ENCODE results near the gene STMN3.
"Not testable (repeated sequence)": the region's sequence is repeated elsewhere in the genome, so short reads cannot be mapped to it uniquely, and the experiment has no call there.

The STMN3 gene

DNA sequence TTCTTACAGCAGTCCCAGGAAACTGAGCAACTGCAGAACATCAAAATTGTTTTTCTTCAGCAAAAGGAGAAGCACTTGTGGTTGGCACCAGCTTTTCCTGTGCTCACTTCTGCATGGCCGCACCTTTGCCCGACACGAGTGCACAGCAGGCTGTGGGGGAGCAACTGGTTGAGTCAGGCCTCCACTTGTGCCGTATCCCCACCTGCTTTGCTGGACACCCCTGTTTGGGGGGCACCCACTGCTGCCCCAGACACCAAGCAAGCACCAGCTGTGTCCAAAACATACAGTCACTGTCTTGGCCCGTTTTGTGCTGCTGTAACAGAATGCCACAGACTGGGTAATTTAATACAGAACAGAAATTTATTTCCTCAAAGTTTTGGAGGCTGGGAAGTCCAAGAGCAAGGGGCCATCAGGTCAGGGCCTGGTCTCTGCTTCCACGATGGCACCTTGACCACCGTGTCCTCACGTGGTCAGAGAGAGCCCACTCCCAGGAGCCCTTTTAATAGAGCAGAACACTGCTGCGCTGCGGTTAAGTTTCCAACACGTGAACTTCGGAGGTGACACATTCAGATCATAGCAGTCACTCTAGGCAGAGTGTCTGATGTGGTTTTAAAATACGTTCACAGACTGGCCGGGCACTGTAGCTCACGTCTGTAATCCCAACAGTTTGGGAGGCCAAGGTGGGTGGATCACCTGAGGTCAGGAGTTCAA, 17.6 kb downstream of the STMN3 start:
- no peak for DNase-seq (ENCODE audit: low read depth)

GRCh38 chr20:63633732-63634131, 19.5 kb downstream of the STMN3 start:
- DNase-seq (ENCODE audit: low read depth) = no peak

DNA sequence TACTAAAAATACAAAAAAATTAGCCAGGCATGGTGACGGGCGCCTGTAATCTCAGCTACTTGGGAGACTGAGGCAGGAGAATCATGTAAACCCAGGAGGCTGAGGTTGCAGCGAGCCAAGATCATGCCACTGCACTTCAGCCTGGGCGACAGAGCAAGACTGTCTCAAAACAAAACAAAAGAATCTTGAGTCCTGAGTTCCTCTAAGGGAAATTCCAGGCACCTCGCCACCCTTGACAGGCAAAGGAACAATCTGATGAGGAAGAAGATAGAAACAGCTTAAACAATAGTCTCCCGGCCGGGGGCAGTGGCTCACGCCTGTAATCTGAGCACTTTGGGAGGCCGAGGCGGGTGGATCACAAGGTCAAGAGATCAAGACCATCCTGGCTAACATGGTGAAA, 21.8 kb downstream of the STMN3 start:
- DNase-seq (ENCODE audit: low read depth) = not testable (repeated sequence)

- DNase-seq (ENCODE audit: low read depth) = not testable (repeated sequence)
These were observed 22.3 kb downstream of the STMN3 start for GRCh38 chr20:63630956-63631355.

GRCh38 chr20:63628246-63628975, 24.8 kb downstream of the STMN3 start:
- DNase-seq (ENCODE audit: low read depth) = peak; percentile 48

- DNase-seq (ENCODE audit: low read depth) = no peak
These were observed 25.4 kb downstream of the STMN3 start for GRCh38 chr20:63627751-63628245.

DNA sequence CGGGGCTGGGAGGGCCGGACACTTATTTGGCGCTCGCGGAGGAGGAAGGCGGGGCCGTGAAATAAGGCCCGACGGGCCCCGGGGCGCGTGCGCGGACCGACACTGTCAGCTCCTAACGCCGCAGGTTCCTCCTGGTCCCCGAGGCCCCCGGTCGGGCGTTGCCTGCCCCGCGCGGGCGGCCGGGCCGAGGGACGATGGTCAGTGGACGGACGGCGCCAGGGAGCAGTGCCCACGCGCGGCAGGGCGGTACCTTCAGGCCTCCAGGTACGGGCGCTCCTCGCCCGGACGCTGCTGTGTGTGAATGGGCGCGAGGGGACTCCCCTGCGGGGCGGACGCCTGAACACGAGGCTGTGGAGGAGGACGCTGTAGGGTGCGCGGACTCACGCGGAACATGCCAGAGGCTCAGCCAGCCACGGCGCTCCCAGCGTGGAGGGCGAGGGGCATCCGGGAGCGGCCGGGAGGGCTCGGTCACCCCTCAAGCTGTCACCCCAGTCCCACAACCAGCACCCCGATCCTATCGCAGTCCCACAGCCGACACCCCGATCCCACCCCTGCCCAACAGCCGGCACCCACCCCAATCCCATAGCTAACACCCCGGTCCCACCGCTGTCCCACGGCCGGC, 26.0 kb downstream of the STMN3 start:
- peak; percentile 81 for DNase-seq (ENCODE audit: low read depth)

GRCh38 chr20:63626424-63627128, 26.6 kb downstream of the STMN3 start, which contains the start of gene GMEB2:
Gene GMEB2, minus strand, starts transcription at chr20:63627101. Its CDS starts 7,704 bp downstream, at chr20:63619397.
- no peak for DNase-seq (ENCODE audit: low read depth)

DNA sequence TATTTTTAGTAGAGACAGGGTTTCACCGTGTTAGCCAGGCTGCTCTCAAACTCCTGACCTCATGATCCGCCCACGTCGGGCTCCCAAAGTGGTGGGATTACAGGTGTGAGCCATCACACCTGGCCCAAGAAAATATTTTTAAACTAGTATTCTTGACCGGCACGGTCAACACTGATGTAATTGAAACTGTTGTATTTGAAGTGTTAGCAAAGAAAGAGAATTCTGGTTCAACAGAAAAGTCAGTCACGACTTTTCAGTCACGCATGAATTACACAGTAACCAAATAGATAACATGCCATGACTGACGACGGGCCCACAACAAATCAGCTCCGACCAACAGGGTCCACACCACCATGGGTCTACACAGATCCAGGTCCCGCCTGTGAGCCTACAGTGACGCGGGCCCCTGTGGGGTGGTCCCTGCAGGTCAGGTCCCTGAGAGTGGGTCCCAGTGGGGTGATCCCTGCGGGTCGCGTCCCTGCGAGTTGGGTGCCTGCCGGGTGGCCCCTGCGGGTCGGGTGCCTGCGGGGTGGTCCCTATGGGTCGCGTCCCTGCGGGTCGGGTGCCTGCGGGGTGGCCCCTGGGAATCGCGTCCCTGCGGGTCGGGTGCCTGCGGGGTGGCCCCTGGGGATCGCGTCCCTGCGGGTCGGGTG, 27.3 kb downstream of the STMN3 start:
- DNase-seq (ENCODE audit: low read depth) = no peak

DNA sequence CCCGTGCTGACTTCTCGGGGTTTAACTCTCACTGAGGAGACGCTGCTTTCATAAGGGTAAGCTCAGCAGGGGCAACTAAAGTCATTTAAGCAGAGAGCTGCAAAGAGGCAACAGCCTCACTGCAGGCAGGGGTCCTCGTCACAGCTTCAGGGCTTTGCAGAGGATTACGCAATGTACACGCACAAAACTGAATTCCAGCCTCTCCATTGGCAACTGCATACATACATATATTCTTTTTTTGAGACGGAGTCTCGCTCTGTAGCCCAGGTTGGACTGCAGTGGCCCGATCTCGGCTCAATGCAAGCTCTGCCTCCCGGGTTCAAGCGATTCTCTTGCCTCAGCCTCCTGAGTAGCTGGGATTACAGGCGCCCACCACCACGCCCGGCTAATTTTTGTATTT, 28.7 kb downstream of the STMN3 start:
- no peak for DNase-seq (ENCODE audit: low read depth)

DNA sequence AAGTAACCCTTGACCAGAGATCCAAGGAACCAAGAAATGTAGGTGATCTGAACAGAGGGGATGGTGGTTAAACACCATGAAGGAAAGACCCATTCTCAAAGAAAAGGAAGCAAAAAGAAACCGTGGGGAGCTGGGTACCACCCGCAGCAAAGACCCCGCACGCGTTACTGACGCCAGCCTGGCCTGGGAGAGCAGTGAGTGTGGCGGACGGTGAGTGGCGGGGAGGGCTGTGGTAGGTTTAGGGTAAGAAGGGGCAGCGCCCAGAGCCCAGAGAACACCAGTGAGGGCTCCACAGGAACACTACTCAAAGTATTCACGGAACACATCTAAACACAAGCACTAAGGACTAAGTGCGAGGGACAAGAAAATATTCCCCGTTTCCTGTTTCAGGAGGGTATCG, 30.5 kb downstream of the STMN3 start:
- DNase-seq (ENCODE audit: low read depth) = no peak

- DNase-seq (ENCODE audit: low read depth) = no peak
These were observed 31.1 kb downstream of the STMN3 start for GRCh38 chr20:63622096-63622495.

DNA sequence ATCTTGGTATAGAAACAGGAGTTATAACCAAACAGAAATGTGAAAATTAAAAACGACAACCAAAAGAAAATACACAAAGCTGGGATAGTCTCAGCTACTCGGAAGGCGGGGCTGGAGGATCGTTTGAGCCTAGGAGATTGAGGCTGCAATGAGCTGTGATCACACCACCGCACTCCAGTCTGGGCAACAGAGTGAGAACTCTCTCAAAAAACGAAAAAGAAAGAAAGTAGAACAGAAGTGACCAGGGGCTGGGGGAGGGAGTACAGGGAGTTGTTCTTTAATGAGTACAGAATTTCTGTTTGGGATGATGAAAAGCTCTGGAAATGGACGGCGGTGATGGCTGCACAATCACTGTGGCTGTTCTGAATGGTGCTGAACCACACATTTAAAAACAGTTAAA, 32.2 kb downstream of the STMN3 start:
- no peak for DNase-seq (ENCODE audit: low read depth)

GRCh38 chr20:63619505-63619904, 33.7 kb downstream of the STMN3 start:
- DNase-seq (ENCODE audit: low read depth) = no peak

DNA sequence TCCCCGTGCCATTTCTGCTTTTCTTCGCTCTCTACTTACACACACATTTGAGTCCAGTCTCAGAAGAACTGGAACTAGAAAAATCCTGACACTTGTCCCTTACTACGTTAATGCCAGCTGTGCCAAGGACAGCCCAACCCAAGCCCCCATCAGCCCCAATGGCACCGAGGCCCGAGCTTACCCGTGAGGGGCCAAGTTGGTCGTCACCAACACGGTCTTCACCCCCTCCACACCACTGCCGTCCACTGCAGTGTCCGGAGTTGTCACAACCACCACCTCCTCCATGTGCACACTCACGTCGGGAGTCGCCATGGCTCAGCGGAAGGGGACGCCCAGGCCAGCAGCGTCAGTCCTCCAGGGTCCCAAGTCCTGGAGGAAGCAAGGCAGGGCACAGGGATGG, 34.1 kb downstream of the STMN3 start:
- no peak for DNase-seq (ENCODE audit: low read depth)

DNA sequence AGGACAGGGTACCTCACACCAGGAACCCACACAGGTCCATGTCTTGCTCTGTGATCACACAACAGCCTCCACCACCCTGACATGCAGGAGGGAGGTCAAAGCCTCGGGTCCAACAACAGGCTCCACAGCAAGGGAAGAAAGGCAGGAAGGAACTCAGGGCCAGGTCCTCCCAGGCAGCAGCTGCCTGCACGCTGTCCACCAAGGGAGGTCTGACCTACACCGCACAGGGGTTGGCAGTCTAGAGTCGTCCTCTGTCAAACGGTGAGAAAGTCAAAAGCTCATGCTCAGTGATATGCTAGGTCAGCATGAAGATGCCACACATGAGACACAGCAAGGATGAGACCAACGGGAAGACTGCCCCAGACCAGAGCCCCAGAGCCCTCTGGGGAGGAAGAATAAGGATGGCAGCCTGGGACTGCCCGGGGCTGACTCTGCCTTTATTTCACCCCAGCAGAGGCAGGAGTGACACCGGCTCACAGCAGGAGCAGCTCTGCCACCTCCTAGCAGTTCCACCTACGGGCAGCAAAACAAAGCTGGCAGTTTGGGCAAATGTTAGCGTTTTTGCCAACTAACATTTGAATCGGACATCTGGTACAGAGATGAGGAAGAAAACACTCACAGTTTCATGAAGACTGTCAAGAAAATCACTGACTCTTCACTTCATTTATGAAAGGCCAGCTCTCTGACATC, 34.8 kb downstream of the STMN3 start:
- DNase-seq (ENCODE audit: low read depth) = no peak

GRCh38 chr20:63617876-63618265, 35.4 kb downstream of the STMN3 start:
- no peak for DNase-seq (ENCODE audit: low read depth)

DNA sequence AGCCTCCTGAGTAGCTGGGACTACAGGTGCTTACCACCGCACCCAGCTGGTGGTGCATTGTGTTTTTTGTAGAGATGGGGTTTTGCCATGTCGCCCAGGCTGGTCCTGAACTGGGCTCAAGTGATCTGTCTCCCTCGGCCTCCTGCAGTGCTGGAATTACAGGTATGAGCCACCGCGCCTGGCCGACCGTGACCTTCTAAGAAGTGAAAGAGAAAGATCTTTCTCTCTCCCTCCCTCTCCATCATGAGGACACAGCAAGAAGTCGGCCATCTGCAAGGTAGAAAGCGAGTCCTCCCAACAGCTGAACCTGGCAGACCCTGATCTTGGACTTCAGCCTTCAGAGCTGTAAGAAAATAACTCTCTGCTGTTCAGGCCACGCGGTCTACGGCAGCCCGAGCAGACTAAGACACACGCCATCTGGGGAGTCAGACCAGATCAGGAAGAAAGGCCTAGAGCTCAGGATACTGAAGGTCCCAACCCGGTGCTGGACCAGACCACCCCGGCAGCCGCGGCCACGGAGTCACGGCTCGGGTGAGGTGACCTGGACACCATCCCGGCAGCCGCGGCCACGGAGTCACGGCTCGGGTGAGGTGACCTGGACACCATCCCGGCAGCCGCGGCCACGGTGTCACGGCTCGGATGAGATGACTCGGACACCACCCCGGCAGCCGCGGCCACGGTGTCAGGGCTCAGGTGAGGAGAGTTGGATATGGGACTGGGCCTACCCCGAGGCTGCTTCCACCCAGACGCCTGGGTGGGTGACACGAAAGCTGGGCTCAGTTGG, 35.9 kb downstream of the STMN3 start:
- no peak for DNase-seq (ENCODE audit: low read depth)

DNA sequence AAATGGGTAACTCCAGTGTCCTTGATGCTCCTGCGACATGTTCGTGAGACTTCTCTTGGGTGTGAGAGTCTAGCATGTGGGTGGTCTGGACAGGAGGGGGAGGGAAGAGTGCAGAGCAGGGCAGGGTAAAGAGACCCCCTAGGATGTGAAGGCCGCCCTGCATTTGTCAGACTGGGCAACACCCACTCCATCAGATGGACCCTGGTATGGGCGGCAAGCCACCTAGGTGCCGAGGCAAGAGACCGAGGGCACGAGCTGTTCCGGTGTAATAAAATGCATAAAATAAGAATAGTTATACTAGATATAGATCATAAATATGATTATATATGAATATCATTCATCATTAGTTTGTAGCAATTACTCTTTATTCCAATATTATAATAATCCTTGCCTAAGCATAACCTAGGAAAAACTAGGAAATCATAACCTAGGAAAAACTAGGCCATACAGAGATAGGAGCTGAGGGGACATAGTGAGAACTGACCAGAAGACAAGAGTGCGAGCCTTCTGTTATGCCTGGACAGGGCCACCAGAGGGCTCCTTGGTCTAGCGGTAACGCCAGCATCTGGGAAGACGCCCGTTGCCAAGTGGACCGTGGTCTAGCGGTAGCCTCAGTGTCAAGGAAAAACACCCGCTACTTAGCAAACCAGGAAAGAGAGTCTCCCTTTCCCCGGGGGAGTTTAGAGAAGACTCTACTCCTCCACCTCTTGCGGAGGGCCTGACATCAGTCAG, 39.2 kb downstream of the STMN3 start:
- not testable (repeated sequence) for DNase-seq (ENCODE audit: low read depth)
